ENCODE results near the gene STRIT1.

DNA sequence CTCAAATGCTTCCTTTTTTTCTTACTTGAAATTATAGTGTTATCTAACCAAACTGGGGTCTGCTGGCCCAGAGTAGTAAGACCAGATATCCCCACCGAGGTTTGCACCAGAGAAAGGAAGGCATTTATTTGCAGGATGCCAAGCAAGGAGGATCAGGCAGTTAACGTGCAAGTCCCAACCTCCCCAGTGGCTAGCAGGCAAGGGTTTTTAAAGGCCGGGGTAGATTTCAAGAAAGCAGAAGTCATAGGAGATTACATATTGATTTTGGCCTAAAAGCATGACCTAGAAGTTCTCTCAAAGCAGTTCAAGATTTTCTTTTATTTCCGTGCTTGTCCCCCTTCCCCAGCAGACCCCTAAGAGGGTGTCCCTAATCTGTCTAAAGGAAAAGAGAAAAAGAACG lies 32.8 kb upstream of the STRIT1 start:
- TF ChIP-seq, protein P1, sequence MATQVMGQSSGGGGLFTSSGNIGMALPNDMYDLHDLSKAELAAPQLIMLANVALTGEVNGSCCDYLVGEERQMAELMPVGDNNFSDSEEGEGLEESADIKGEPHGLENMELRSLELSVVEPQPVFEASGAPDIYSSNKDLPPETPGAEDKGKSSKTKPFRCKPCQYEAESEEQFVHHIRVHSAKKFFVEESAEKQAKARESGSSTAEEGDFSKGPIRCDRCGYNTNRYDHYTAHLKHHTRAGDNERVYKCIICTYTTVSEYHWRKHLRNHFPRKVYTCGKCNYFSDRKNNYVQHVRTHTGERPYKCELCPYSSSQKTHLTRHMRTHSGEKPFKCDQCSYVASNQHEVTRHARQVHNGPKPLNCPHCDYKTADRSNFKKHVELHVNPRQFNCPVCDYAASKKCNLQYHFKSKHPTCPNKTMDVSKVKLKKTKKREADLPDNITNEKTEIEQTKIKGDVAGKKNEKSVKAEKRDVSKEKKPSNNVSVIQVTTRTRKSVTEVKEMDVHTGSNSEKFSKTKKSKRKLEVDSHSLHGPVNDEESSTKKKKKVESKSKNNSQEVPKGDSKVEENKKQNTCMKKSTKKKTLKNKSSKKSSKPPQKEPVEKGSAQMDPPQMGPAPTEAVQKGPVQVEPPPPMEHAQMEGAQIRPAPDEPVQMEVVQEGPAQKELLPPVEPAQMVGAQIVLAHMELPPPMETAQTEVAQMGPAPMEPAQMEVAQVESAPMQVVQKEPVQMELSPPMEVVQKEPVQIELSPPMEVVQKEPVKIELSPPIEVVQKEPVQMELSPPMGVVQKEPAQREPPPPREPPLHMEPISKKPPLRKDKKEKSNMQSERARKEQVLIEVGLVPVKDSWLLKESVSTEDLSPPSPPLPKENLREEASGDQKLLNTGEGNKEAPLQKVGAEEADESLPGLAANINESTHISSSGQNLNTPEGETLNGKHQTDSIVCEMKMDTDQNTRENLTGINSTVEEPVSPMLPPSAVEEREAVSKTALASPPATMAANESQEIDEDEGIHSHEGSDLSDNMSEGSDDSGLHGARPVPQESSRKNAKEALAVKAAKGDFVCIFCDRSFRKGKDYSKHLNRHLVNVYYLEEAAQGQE (IDR thresholded peaks at IDR 0.05; ENCODE audit: borderline replicate concordance), result no peak
- no peak for TF ChIP-seq MXI1 (conservative IDR thresholded peaks at IDR 0.05; ENCODE audit: poor library complexity, severe bottlenecking)
- no peak for TF ChIP-seq EZH2 (IDR thresholded peaks at IDR 0.05; ENCODE audit: borderline replicate concordance, insufficient read depth, low read length, poor library complexity, severe bottlenecking)
- TF ChIP-seq, protein P2, sequence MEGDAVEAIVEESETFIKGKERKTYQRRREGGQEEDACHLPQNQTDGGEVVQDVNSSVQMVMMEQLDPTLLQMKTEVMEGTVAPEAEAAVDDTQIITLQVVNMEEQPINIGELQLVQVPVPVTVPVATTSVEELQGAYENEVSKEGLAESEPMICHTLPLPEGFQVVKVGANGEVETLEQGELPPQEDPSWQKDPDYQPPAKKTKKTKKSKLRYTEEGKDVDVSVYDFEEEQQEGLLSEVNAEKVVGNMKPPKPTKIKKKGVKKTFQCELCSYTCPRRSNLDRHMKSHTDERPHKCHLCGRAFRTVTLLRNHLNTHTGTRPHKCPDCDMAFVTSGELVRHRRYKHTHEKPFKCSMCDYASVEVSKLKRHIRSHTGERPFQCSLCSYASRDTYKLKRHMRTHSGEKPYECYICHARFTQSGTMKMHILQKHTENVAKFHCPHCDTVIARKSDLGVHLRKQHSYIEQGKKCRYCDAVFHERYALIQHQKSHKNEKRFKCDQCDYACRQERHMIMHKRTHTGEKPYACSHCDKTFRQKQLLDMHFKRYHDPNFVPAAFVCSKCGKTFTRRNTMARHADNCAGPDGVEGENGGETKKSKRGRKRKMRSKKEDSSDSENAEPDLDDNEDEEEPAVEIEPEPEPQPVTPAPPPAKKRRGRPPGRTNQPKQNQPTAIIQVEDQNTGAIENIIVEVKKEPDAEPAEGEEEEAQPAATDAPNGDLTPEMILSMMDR (IDR thresholded peaks at IDR 0.05; ENCODE audit: poor library complexity, severe bottlenecking), result no peak
- TF ChIP-seq RAD21 (conservative IDR thresholded peaks at IDR 0.05), result no peak
- TF ChIP-seq POLR2AphosphoS5 (IDR thresholded peaks at IDR 0.05), result no peak
- TF ChIP-seq TAF1 (IDR thresholded peaks at IDR 0.05; ENCODE audit: low read depth), result no peak

All from neural cell (in vitro differentiated cells).